Mesodermal cell (in vitro differentiated cells): Measurements from ENCODE around the gene ZNF891.

ENCODE experiments used
- H3K27ac ChIP-seq: 2 replicates; pipeline ENCODE4 v1.7.0; 2013; ENCODE audit warnings: mild to moderate bottlenecking, low read depth, low read length, moderate library complexity; ENCODE audit not compliant: severe bottlenecking
- H3K36me3 ChIP-seq: 2 replicates; pipeline ENCODE4 v1.7.1; 2013; ENCODE audit warnings: mild to moderate bottlenecking, low read length, moderate library complexity; ENCODE audit not compliant: control insufficient read depth, insufficient read depth
- H3K4me1 ChIP-seq: one replicate; pipeline ENCODE4 v1.7.1; 2013; ENCODE audit warnings: mild to moderate bottlenecking, low read length; ENCODE audit not compliant: insufficient read depth, control insufficient read depth, poor library complexity, severe bottlenecking
- H3K4me3 ChIP-seq: 2 replicates; pipeline ENCODE4 v1.7.0; 2013; ENCODE audit warnings: low read length, control low read depth, mild to moderate bottlenecking; ENCODE audit not compliant: insufficient read depth, poor library complexity, severe bottlenecking; ENCODE audit errors: extremely low read depth
- H3K9me3 ChIP-seq: 2 replicates; pipeline ENCODE4 v1.7.1; 2013; ENCODE audit warnings: mild to moderate bottlenecking, low read length, moderate library complexity; ENCODE audit not compliant: control insufficient read depth
- WGBS, 2 experiments: methylation state at CpG; one replicate each; pipeline ENCODE4 v1.1.5; 2013; ENCODE audit warnings: missing lambda C conversion rate in 2 of 2; ENCODE audit not compliant: insufficient coverage in 2 of 2; 5-methylcytosine and 5-hydroxymethylcytosine counted together

The ZNF891 gene

GRCh38 chr12:133063556-133063955, 66.5 kb downstream of the ZNF891 start:
- peaks cover 19% of the 10 kb centered on the region for H3K36me3 ChIP-seq
- WGBS, 2 experiments, result 100% methylated on average over 1 of the region's 1 CpG; no CpG with 5 or more reads in 1 of the 2 experiments
- H3K9me3 ChIP-seq, result peaks cover 82% of the 10 kb centered on the region

GRCh38 chr12:133061954-133062353, 68.1 kb downstream of the ZNF891 start:
- H3K36me3 ChIP-seq, result peaks cover 35% of the 10 kb centered on the region
- H3K9me3 ChIP-seq, result peaks cover 88% of the 10 kb centered on the region

More at GRCh38 chr12:133063556-133063955, 66.5 kb downstream of the ZNF891 start:
- H3K27ac ChIP-seq, result no peak overlapping the region
- no peaks in the 10 kb centered on the region for H3K4me1 ChIP-seq
- H3K4me3 ChIP-seq, result no peak overlapping the region

GRCh38 chr12:133058203-133059113, 71.6 kb downstream of the ZNF891 start:
- H3K9me3 ChIP-seq, result peaks cover 83% of the 10 kb centered on the region
- WGBS, 2 experiments, result 80 to 92% methylated on average over 2 to 3 of the region's 8 CpGs

More at GRCh38 chr12:133061954-133062353, 68.1 kb downstream of the ZNF891 start:
- Histone ChIP-seq H3K27ac (no peak overlapping the region), H3K4me3 (no peak overlapping the region), H3K4me1 (no peaks in the 10 kb centered on the region)
- WGBS, 2 experiments, result 100% methylated on average over 1 of the region's 1 CpG; no CpG with 5 or more reads in 1 of the 2 experiments

GRCh38 chr12:133057446-133057845, 72.6 kb downstream of the ZNF891 start:
- WGBS, 2 experiments, result 100% methylated on average over 1 of the region's 5 CpGs; no CpG with 5 or more reads in 1 of the 2 experiments
- Histone ChIP-seq H3K36me3 (peaks cover 63% of the 10 kb centered on the region), H3K9me3 (peaks cover 83% of the 10 kb centered on the region), H3K4me3 (no peak overlapping the region), H3K4me1 (no peaks in the 10 kb centered on the region), H3K27ac (no peak overlapping the region)

More at GRCh38 chr12:133058203-133059113, 71.6 kb downstream of the ZNF891 start:
- H3K36me3 ChIP-seq, result peaks cover 59% of the 10 kb centered on the region
- H3K27ac ChIP-seq, result no peak overlapping the region
- H3K4me3 ChIP-seq, result no peak overlapping the region
- no peaks in the 10 kb centered on the region for H3K4me1 ChIP-seq
